ENCODE results near the gene GNAQ. TPM values are rescaled to one million over a fixed set of nuclear protein-coding genes. Genes with fewer than 3 reads are reported as not detected.

GNAQ gene
- total and polyA plus RNA-seq, 2 of the 4 experiments (the other 2 are of a cell fraction) = 23.1 to 50.7 TPM

DNA sequence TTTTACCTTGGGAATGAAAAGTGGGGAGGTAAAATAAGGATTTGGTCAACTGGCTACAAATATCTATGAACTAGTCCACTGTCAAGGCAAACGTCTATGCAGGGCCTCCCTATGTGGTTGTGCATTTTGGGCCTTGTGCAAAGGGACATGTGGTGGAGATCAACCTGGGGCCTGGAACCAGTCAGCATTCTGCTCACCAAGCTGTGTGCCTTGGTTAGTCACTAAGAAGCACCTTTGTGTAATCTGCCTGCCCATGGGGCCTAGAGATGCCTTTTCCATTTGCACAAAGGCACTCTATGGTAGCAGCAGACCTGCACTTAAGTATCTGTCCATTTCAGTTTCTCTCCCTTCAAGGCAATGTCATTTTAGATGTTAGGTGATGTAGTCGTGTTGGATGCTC is 184.0 kb downstream of the GNAQ start:
- in situ Hi-C loops (cut with MboI; ENCODE audit: low sequenced_read_pairs) (no loop called here), intact Hi-C loops (cut with micrococcal nuclease) (loop anchor here (1.0 kb wide), 1 partner anchor 188 kb away; no protein-coding TSS in a partner anchor), dilution Hi-C loops (cut with HindIII; ENCODE audit: low sequenced_read_pairs, unreplicated experiment) (no loop called here)
- no peaks in the 10 kb centered on the region for H3K36me3 ChIP-seq (ENCODE audit: control insufficient read depth, insufficient read depth, low read length)
- peak overlapping the region; percentile 45; the same call in 2 of the 3 replicates for H2BK15ac ChIP-seq (ENCODE audit: low read depth, low read length)
- H3K23ac ChIP-seq (ENCODE audit: low read depth, low read length) = peak overlapping the region; percentile 41
- peaks cover 28 to 71% of the 10 kb centered on the region in 2 experiments for H3K79me1 ChIP-seq (ENCODE audit: low read depth in 1 of 2, low read length in 2 of 2)
- H2BK120ac ChIP-seq (ENCODE audit: low read depth, low read length) = peak overlapping the region; percentile 44
- ChIA-PET CTCF (no interaction called here), POLR2A (ENCODE audit: unreplicated experiment) (no interaction called here)
- no peaks in the 10 kb centered on the region for H3K9me3 ChIP-seq (ENCODE audit: control insufficient read depth, insufficient read depth, low read length)
- peak overlapping the region; percentile 14; the same call in 1 of the 2 replicates for H4K91ac ChIP-seq (ENCODE audit: insufficient read depth, low read depth, low read length)
- H3K9ac ChIP-seq (ENCODE audit: low read depth, low read length) = no peak overlapping the region
- BruUV-seq (replicated peaks) = no TSS peak
- peaks cover 36% of the 10 kb centered on the region for H3K9me1 ChIP-seq (ENCODE audit: insufficient read depth, low read length)
- whole genome bisulfite sequencing, 2 experiments (ENCODE audit: extremely low coverage in 2 of 2, insufficient read length in 1 of 2) = no CpG with 5 or more reads among the region's 2 CpGs
- no peak overlapping the region for H2AK9ac ChIP-seq (replicated peaks; ENCODE audit: low read depth, low read length, poor library complexity)
- DNase-seq = no peak
- H2BK20ac ChIP-seq (ENCODE audit: low read depth, low read length) = peak overlapping the region; percentile 44
- no peak for TF ChIP-seq CEBPB (IDR thresholded peaks at IDR 0.05; ENCODE audit: low read depth, low read length)
- TF ChIP-seq POLR2A (IDR thresholded peaks at IDR 0.05; ENCODE audit: low read depth, low read length) = no peak
- TF ChIP-seq MAFK (IDR thresholded peaks at IDR 0.05; ENCODE audit: low read depth, low read length) = no peak
- peak overlapping the region; percentile 78; the same call in 1 of the 2 replicates for H2AK5ac ChIP-seq (ENCODE audit: low read depth, low read length)
- no peaks in the 10 kb centered on the region for H3K27me3 ChIP-seq (ENCODE audit: control insufficient read depth, insufficient read depth, low read length)
- H3K56ac ChIP-seq (ENCODE audit: extremely low read depth, insufficient read depth, low read length) = no peak overlapping the region
- peak overlapping the region; percentile 46 for H3K18ac ChIP-seq (ENCODE audit: low read depth, low read length)
- H2BK5ac ChIP-seq (ENCODE audit: low read depth, low read length, poor library complexity, severe bottlenecking) = peak overlapping the region; percentile 32
- H3K14ac ChIP-seq (replicated peaks; ENCODE audit: low read depth, low read length) = peak overlapping the region; percentile 77
- H4K5ac ChIP-seq (ENCODE audit: low read depth, low read length) = peak overlapping the region; percentile 26; the same call in 1 of the 2 replicates
- no peak overlapping the region for H2AFZ ChIP-seq (replicated peaks; ENCODE audit: low read length, poor library complexity)
- peak overlapping the region; percentile 72 for H3K4ac ChIP-seq (ENCODE audit: low read depth, low read length)
- no peak overlapping the region for H3K4me3 ChIP-seq (ENCODE audit: insufficient read depth, low read depth, low read length)
- ATAC-seq (ENCODE audit: low read depth) = no peak
- H3K4me2 ChIP-seq (ENCODE audit: low read depth, low read length) = no peak overlapping the region
- 0 out of 2 replicates have a peak overlapping the region, but pooled peaks have one; percentile 5 for H3K27ac ChIP-seq (ENCODE audit: insufficient read depth, low read length)
- 0 out of 4 replicates have a peak overlapping the region, but pooled peaks of 1 of the 2 experiments have one; percentile 2 for H4K8ac ChIP-seq (ENCODE audit: low read depth in 2 of 2, low read length in 2 of 2)
- H3K4me1 ChIP-seq (ENCODE audit: control insufficient read depth, insufficient read depth, low read length) = peaks cover 26% of the 10 kb centered on the region
- H4K20me1 ChIP-seq (ENCODE audit: insufficient read depth, low read length) = peaks cover 19% of the 10 kb centered on the region; the same call in 1 of the 2 replicates

Data from IMR-90 (cell line).